GF-D8 (cell line): ENCODE results near the gene DNAJC1.
"Not testable (repeated sequence)": the region's sequence is repeated elsewhere in the genome, so short reads cannot be mapped to it uniquely, and the experiment has no call there.

Experiments
- DNase-seq: peaks from one replicate; lab custom pipeline; 2025; lab: John Stamatoyannopoulos, UW

The DNAJC1 gene

DNA sequence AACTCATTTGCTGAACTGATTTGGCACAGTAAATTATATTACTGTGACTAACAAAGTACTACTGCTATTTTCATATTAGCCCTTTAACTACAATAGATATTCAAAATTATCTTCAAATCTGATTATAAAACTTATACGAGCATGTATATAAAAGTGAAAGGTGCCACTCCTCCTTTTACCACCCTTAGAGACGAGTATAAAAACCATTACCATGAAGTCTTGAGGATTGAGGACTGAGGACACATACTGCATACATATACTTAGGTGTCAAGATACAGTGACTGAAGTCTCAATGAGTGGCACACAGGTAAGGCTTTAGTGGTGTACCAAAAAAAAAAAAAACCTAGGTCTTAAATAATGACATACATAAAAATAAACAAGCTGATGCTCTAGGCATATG lies 98.6 kb downstream of the DNAJC1 start:
- no peak for DNase-seq

- DNase-seq, result no peak
Observed at GRCh38 chr10:21899736-21900135, 103.8 kb downstream of the DNAJC1 start.

GRCh38 chr10:21895932-21896331 lies 107.6 kb downstream of the DNAJC1 start:
- no peak for DNase-seq

DNA sequence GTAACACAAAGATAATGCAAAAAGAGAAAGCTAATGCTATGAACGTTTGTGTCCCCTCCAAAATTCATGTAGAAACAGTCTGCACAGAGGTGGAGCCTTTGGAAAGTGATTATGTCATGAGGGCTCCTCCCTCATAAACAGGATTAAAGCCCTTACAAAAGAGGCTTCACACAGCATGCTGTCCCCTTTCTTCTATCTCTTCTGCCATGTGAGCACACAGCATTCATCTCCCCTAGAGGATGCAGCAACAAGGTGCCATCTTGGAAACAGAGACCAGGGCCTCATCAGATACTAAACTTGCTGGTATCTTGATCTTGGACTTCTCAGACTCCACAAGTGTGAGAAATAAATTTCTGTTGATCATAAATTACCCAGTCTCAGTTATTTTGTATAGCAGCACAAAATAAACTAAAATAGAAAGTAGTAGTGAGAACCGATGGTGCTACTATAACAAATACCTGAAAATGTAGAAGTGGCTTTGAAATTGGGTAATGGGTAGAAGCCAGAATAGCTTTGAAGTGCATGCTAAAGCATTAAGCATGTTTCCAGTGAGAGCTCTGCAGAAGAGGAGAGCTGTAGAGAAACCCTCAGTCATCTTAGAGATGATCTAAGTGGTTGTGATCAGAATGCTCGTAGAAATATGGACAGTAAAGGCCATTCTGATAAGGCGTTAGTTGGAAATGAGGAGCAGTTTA lies 108.7 kb downstream of the DNAJC1 start:
- DNase-seq, result no peak

GRCh38 chr10:21891439-21891838 lies 112.1 kb downstream of the DNAJC1 start:
- no peak for DNase-seq

GRCh38 chr10:21889477-21890275 lies 113.9 kb downstream of the DNAJC1 start:
- DNase-seq, result no peak

DNA sequence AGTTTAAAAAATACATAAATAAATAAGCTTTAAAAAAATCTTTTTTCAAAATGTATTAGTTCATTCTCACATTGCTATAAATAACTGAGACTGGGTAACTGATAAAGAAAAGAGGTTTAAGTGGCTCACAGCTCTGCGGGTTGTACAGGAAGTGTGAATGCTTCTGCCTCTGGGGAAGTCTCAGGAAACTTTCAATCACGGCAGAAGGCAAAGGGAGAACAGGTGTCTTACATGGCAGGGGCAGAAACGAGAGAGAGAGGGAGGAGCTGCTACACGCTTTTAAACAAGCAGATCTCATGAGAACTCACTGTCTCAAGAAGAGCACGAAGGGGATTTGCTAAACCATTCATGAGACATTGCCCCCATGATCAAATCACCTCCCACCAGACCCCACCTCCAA lies 114.6 kb downstream of the DNAJC1 start:
- DNase-seq, result no peak

DNA sequence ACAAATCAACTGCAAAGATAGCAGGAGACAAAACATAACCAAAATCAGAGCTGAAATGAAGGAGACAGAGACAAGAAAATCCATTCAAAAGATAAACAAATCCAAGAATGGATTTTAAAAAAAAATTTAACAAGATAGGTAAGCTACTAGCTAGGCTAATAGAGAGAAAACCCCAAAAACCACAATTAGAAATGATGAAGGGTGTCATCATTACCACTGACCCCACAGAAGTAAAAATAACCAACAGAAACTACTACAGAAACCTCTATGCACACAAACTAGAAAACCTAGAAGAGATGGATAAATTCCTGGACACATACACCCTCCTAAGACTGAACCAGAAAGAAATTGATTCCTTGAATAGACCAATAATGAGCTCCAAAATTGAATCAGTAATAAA lies 117.6 kb downstream of the DNAJC1 start:
- no peak for DNase-seq

GRCh38 chr10:21873198-21873597 lies 130.3 kb downstream of the DNAJC1 start:
- no peak for DNase-seq

- not testable (repeated sequence) for DNase-seq
Observed at GRCh38 chr10:21872771-21873170, 130.8 kb downstream of the DNAJC1 start.

DNA sequence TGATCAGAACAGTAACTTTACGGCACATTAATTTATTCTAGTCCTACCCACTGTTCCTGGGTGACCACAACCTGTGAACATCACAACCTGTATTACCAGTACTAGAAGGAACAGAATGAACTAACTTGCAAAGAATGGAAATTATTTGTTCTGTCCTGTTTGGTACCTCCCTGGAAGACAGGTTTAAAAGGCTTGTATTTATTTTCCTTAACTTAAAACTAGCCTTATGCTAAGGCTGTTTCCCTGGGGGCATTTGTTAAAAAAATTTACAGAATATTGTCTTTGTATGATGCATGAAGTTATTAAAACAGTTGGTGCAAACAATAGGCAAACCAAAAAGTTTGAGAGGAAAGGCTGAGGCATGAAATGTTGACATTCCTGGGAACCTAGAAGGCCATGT lies 132.7 kb downstream of the DNAJC1 start:
- no peak for DNase-seq

DNA sequence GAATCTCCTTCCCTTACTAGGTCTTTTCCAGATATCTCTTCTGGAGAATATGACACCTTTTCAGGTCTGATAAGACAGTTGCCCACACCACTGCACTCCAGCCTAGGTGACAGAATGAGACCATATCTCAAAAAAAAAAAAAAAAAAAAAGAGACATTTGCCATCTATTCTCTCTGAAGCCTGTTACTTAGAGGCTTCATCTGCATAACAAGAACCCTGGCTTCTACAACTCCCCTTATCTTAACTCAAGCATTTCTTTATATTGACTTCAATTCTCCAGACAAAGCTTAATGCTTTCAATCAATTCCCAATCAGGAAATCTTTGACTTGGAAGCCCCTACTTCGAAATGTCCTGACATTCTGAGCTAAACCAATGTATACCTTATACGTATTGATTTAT lies 134.4 kb downstream of the DNAJC1 start:
- not testable (repeated sequence) for DNase-seq

DNA sequence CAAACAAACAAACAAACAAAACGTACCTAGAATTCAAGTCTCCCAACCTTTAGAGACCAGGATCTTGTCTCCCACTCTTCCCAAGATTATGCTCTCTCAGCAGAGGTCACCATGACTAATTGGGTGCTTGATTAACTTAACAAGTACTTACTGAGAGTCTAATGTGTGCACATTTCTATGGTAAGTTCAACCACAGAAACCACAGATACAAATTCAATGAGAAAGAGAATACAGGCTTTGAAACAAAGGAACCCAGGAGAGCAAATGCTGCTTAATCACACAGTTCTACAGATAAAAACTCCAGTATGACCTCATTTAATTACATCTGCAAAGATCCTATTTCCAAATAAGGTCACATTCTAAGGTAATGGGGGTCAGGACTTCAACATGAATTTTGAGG lies 142.8 kb downstream of the DNAJC1 start:
- DNase-seq, result no peak

- no peak for DNase-seq
Observed at GRCh38 chr10:21858455-21858854, 145.1 kb downstream of the DNAJC1 start.

- no peak for DNase-seq
Observed at GRCh38 chr10:21849607-21850006, 153.9 kb downstream of the DNAJC1 start.

GRCh38 chr10:21843645-21844044 lies 159.9 kb downstream of the DNAJC1 start:
- DNase-seq, result no peak

GRCh38 chr10:21841273-21841672 lies 162.3 kb downstream of the DNAJC1 start:
- not testable (repeated sequence) for DNase-seq

GRCh38 chr10:21837487-21837886 lies 166.0 kb downstream of the DNAJC1 start:
- DNase-seq, result not testable (repeated sequence)

- not testable (repeated sequence) for DNase-seq
Observed at GRCh38 chr10:21834574-21834973, 169.0 kb downstream of the DNAJC1 start.

DNA sequence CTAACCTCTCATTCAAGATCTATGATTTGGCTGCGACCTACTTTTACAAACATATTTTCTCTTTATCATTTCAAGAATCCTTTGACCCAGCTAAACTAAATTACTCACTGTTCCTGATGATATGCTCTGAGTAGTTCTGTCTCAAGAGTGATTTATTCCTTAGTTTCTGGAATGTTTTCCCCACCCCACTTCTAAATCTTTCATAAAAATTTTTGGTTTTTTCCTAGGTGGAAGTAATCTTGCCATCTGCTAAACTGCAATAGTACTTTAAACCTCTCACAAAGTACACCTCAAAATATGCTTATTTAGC lies 170.8 kb downstream of the DNAJC1 start:
- no peak for DNase-seq

DNA sequence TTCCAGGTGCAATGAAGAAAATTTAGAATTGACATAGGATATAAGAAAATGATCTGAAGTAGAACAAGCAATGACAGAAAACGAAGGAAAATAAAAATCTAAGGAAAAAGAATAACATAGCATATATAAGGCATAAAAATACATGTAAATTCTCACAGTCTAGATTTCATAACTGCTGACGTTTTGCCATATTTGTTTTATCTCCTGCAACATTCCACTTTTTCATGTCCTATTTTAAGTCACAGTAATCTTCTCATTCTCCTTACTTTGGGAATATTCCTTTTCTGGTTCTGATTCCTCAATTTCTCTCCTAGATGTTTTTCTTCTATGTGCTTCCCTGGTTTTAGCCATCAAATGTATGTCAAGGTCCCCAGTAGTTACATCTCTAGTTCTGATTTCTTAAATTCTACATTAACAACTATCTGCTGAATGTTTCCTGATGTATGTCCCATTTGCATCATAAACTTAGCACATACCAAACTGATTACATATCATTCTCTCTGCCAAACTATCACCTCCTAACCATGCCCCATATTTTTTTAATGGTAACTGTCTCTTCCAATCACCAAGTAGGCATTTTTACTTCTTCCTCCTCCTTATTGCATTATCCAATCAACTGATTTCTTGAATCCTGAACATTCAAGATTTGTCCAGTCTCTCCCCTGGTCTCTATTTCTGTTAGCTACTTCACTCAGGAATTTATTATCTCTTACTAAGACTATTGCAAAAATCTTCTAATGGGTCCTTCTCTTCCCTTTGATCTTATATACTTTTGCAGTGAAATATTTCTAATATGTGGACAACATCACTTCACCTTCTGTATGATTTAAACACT lies 171.3 kb downstream of the DNAJC1 start:
- DNase-seq, result no peak

DNA sequence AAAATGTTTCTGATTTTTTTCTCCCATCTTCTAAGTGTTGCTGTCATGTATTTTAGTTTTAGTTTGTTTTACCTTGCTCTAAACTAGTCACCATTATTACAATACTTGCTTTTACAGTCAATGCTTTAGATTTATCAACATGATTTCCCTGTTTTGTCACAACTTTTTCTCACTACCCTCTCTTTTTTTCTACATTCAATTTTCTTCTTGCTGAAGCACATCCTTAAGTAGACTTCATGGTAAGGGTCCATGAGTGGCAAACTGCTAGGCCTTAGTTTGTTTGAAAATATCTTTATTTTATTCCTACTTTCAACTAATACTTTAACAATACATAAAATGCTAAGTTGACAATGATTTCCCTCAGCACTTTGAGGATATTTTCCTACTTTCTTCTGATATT lies 173.5 kb downstream of the DNAJC1 start:
- DNase-seq, result no peak

- no peak for DNase-seq
Observed at GRCh38 chr10:21827308-21827707, 176.2 kb downstream of the DNAJC1 start.
